HepG2 (cell line): ENCODE data around the gene MRPL34. TPM values are rescaled to one million over a fixed set of nuclear protein-coding genes. Genes with fewer than 3 reads are reported as not detected.

Experiments
- ATAC-seq: fragments of 200-7000 bp; cut with Tn5 transposase; 3 replicates; pipeline ENCODE4 v1.9.1; 2020; ENCODE audit warnings: mild to moderate bottlenecking, moderate library complexity
- BruUV-seq: library from RNA; stranded (reverse); fragments of 400-500 nt; replicated peaks from 2 replicates; lab custom pipeline; 2021; lab: Mats Ljungman, UMichigan
- CTCF ChIA-PET: fragments of 300-600 bp; formaldehyde crosslinking; extraction: SDS; loops from one replicate; lab custom pipeline; 2021; ENCODE audit warnings: low total read pairs, inconsistent platforms, low intra/inter-chr PET ratio; lab: Yijun Ruan, JAX
- POLR2A ChIA-PET: fragments of 350-600 bp; sonication (Branson Sonifier 250); formaldehyde crosslinking; loops from one replicate; lab custom pipeline; 2020; ENCODE audit warnings: antibody characterized with exemption, inconsistent platforms; lab: Yijun Ruan, JAX
- DNase-seq: peaks from one replicate; pipeline ENCODE4 v3.0.0-alpha.2; 2015; ENCODE audit warnings: low spot score
- FAIRE-seq: peaks from 3 replicates; lab custom pipeline; 2011; peaks lifted over from hg19 to GRCh38; lab: Jason Lieb, UNC
- H2AFZ ChIP-seq: one replicate; pipeline ENCODE4 v1.6.1; 2011; ENCODE audit warnings: low read length, inconsistent platforms
- H3K27ac ChIP-seq: fragments of 300-600 bp; 3 replicates; pipeline ENCODE4 v1.8.0; 2011; ENCODE audit warnings: mixed run types, mild to moderate bottlenecking, mixed read lengths, low read length, inconsistent platforms; ENCODE audit not compliant: insufficient read depth; ENCODE audit errors: extremely low read length
- H3K27me3 ChIP-seq, 2 experiments: fragments of 200-600 bp in 1 of 2; 2 replicates in 1 of 2; 3 replicates in 1 of 2; pipeline versions ENCODE4 v1.6.0 to v1.8.0; 2011; ENCODE audit warnings: low read length in 2 of 2, mild to moderate bottlenecking in 2 of 2, moderate library complexity in 2 of 2, inconsistent platforms in 1 of 2; ENCODE audit not compliant: insufficient read depth in 2 of 2, control insufficient read depth in 1 of 2
- H3K36me3 ChIP-seq, 2 experiments: fragments of 200-600 bp in 1 of 2; replicated peaks in 1 of 2; 2 replicates in 1 of 2; 3 replicates in 1 of 2; pipeline versions ENCODE4 v1.5.1 to v1.8.0; 2011; ENCODE audit warnings: low read length in 2 of 2, inconsistent platforms in 1 of 2; ENCODE audit not compliant: insufficient read depth in 2 of 2, control insufficient read depth in 1 of 2
- H3K4me1 ChIP-seq: 2 replicates; pipeline ENCODE4 v1.5.1; 2012; ENCODE audit warnings: low read length, inconsistent platforms; ENCODE audit not compliant: insufficient read depth
- H3K4me2 ChIP-seq: 2 replicates; pipeline ENCODE4 v1.6.0; 2011; ENCODE audit warnings: low read depth, low read length, inconsistent platforms
- H3K4me3 ChIP-seq, 3 experiments: fragments of 200-600 bp in 1 of 3; sonication (generic), shearing (Covaris generic) in 1 of 3; replicated peaks in 1 of 3; 2 replicates each; pipeline ENCODE4 v1.5.1; 2011 to 2016; ENCODE audit warnings: low read length in 3 of 3, inconsistent platforms in 2 of 3, low read depth in 2 of 3, mild to moderate bottlenecking in 2 of 3, control low read depth in 1 of 3, mixed read lengths in 1 of 3; ENCODE audit not compliant: insufficient read depth in 1 of 3
- H3K79me2 ChIP-seq: one replicate; pipeline ENCODE4 v1.6.1; 2011; ENCODE audit warnings: low read length, inconsistent platforms; ENCODE audit not compliant: insufficient read depth
- H3K9ac ChIP-seq: 2 replicates; pipeline ENCODE4 v1.6.0; 2011; ENCODE audit warnings: mild to moderate bottlenecking, low read depth, low read length, inconsistent platforms; ENCODE audit not compliant: insufficient read depth
- H3K9me3 ChIP-seq: 2 replicates; pipeline ENCODE4 v1.5.1; 2012; ENCODE audit warnings: mild to moderate bottlenecking, low read length
- H4K20me1 ChIP-seq: 2 replicates; pipeline ENCODE4 v1.6.0; 2011; ENCODE audit warnings: inconsistent platforms, mild to moderate bottlenecking, low read length, moderate library complexity; ENCODE audit not compliant: insufficient read depth
- AGO2 ChIP-seq: fragments of 200-400 bp; formaldehyde crosslinking; optimal IDR thresholded peaks from 2 replicates; pipeline ENCODE3; 2017; ENCODE audit warnings: mild to moderate bottlenecking, low read depth, low read length, moderate library complexity
- CSRNP2 ChIP-seq: sonication (generic); formaldehyde crosslinking; conservative IDR thresholded peaks from 2 replicates; pipeline ENCODE4 v1.8.0; 2022; ENCODE audit warnings: low read depth, missing genetic modification reagents
- KDM5A ChIP-seq: fragments of 200-600 bp; sonication (generic); IDR thresholded peaks from 2 replicates; pipeline ENCODE4 v1.7.0; 2018; ENCODE audit warnings: antibody characterized with exemption, mild to moderate bottlenecking, low read length, borderline replicate concordance
- MEIS2 ChIP-seq: sonication (generic); formaldehyde crosslinking; IDR thresholded peaks from 2 replicates; pipeline ENCODE4 v1.9.0; 2021; ENCODE audit warnings: mild to moderate bottlenecking, missing genetic modification reagents
- MIER3 ChIP-seq: IDR thresholded peaks from 2 replicates; pipeline ENCODE4 v1.6.1; 2016; ENCODE audit warnings: missing compliant biosample characterization, borderline replicate concordance
- ZC3H4 ChIP-seq: sonication (generic); formaldehyde crosslinking; IDR thresholded peaks from 2 replicates; pipeline ENCODE4 v1.4.0; 2020; ENCODE audit warnings: missing genetic modification reagents, borderline replicate concordance
- ZNF574 ChIP-seq: sonication (generic); formaldehyde crosslinking; IDR thresholded peaks from 2 replicates; pipeline ENCODE4 v1.4.0; 2020; ENCODE audit warnings: missing genetic modification reagents
- WGBS: methylation state at CpG from one replicate; pipeline ENCODE4 v1.1.6; 2017; ENCODE audit warnings: low lambda C conversion rate; 5-methylcytosine and 5-hydroxymethylcytosine counted together
- in situ Hi-C: cut with HindIII; loops from 2 replicates; pipeline ENCODE4 v1.10.0; 2017; ENCODE audit warnings: low pct_unique_long_range_greater_than_20kb; ENCODE audit not compliant: extremely low pct_ligation_motif_present
- intact Hi-C: fragments of 100-400 bp; cut with micrococcal nuclease; formaldehyde crosslinking; loops from one replicate; pipeline ENCODE4 v1.10.0; 2022; ENCODE audit not compliant: unreplicated experiment
- polyA plus RNA-seq, 8 experiments: library from polyadenylated mRNA; depleted of rRNA in 3 of 8; stranded (reverse) in 7 of 8; unstranded in 1 of 8; fragments of >200 nt; fragmentation: Illumina TruSeq in 4 of 8; extraction: Trizol in 4 of 8; gene quantifications; 2 replicates each; pipeline versions ENCODE4 v1.2.1 to v1.2.3, GENCODE V29; 2011 to 2016; ENCODE audit warnings: low read depth in 4 of 8, missing spikeins in 1 of 8, mixed read lengths in 1 of 8; ENCODE audit not compliant: insufficient read depth in 1 of 8
- total RNA-seq, 5 experiments: library from RNA; depleted of rRNA; stranded (reverse); fragments of >200 nt; fragmentation: Illumina TruSeq; extraction: Trizol; gene quantifications; 2 replicates each; pipeline ENCODE4 v1.2.3, GENCODE V29; 2016; ENCODE audit warnings: low read depth in 1 of 5

Gene MRPL34
- total and polyA plus RNA-seq, 2 of the 13 experiments (the other 11 are each of a cell fraction or from before 2014, with no cell fraction given), result 74.0 to 77.3 TPM

GRCh38 chr19:17296976-17297375 is 8.7 kb upstream of the MRPL34 start:
- Histone ChIP-seq H3K36me3 (peaks cover 0 to 6% of the 10 kb centered on the region in 2 experiments; a peak in 1 of 5 replicates), H3K27me3 (no peaks in the 10 kb centered on the region), H3K4me3 (no peak overlapping the region), H3K79me2 (no peaks in the 10 kb centered on the region), H2AFZ (no peak overlapping the region), H3K9ac (no peak overlapping the region), H3K27ac (no peak overlapping the region), H4K20me1 (no peaks in the 10 kb centered on the region), H3K4me2 (no peak overlapping the region), H3K9me3 (peaks cover 5% of the 10 kb centered on the region), H3K4me1 (peaks cover 2% of the 10 kb centered on the region)
- intact Hi-C loops (no loop called here), in situ Hi-C loops (no loop called here)
- BruUV-seq, result no TSS peak
- FAIRE-seq, result no peak
- CTCF ChIA-PET, result no interaction called here
- TF ChIP-seq ZNF574 (CRISPR knock-in tag), result no peak
- TF ChIP-seq KDM5A, result no peak
- no peak for TF ChIP-seq MEIS2
- DNase-seq, result no peak
- WGBS, result 95% methylated on average over 6 of the region's 6 CpGs
- POLR2A ChIA-PET, result no interaction called here
- no peak for ATAC-seq

GRCh38 chr19:17300992-17301619 is 4.6 kb upstream of the MRPL34 start:
- Histone ChIP-seq H3K79me2 (no peaks in the 10 kb centered on the region), H3K4me2 (no peak overlapping the region), H3K27ac (no peak overlapping the region), H3K9ac (no peak overlapping the region), H3K27me3 (no peaks in the 10 kb centered on the region), H3K4me1 (peaks cover 29% of the 10 kb centered on the region), H3K4me3 (no peak overlapping the region), H3K36me3 (peaks cover 0 to 6% of the 10 kb centered on the region in 2 experiments; a peak in 1 of 5 replicates), H3K9me3 (peaks cover 5% of the 10 kb centered on the region), H4K20me1 (no peaks in the 10 kb centered on the region), H2AFZ (no peak overlapping the region)
- in situ Hi-C loops (no loop called here), intact Hi-C loops (no loop called here)
- FAIRE-seq (no peak), ATAC-seq (no peak), DNase-seq (no peak)
- TF ChIP-seq CSRNP2 (CRISPR knock-in tag), result no peak
- peak; percentile 29 for TF ChIP-seq AGO2
- no peak for TF ChIP-seq ZC3H4 (CRISPR knock-in tag)
- TF ChIP-seq MIER3 (CRISPR knock-in tag), result no peak
- BruUV-seq, result no TSS peak
- ChIA-PET CTCF (no interaction called here), POLR2A (no interaction called here)
- WGBS, result 93% methylated on average over 19 of the region's 51 CpGs
